Omental fat pad (tissue), 4 donors: ENCODE results near the gene ANKLE1. TPM values are rescaled to one million over a fixed set of nuclear protein-coding genes. Genes with fewer than 3 reads are reported as not detected.

Experiments
- ATAC-seq: fragments of 150-250 bp; one replicate; pipeline ENCODE4 v1.9.1; 2016; ENCODE audit warnings: mild to moderate bottlenecking, moderate library complexity; ENCODE audit not compliant: low FRiP score
- DNase-seq: peaks from one replicate; pipeline ENCODE4 v3.0.0-alpha.2; 2019; ENCODE audit warnings: low spot score
- CTCF ChIP-seq, 3 donors: fragments of 450-650 bp; IDR thresholded peaks; one replicate each; pipeline ENCODE4 v1.5.1; 2016 to 2017; ENCODE audit warnings: antibody characterized with exemption in 3 of 3, mild to moderate bottlenecking in 3 of 3, moderate library complexity in 2 of 3
- total RNA-seq, 4 donors: library from RNA; depleted of rRNA; stranded (reverse); fragments of >200 nt; gene quantifications; one replicate each; pipeline ENCODE4 v1.1.0, GENCODE V29; 2016

The ANKLE1 gene
- total RNA-seq, 4 donors from 2014 or later = 0.47 to 0.82 (median 0.52) TPM

- no peak for TF ChIP-seq CTCF (IDR thresholded peaks at IDR 0.05)
- DNase-seq (no peak), ATAC-seq (no peak)
Observed at GRCh38 chr19:17248011-17248776, 33.5 kb upstream of the ANKLE1 start.

- no peak for TF ChIP-seq CTCF (IDR thresholded peaks at IDR 0.05)
- ATAC-seq (no peak), DNase-seq (no peak)
Observed at GRCh38 chr19:17249887-17250548, 31.7 kb upstream of the ANKLE1 start.

- ATAC-seq = no peak
- DNase-seq = no peak
- TF ChIP-seq CTCF (IDR thresholded peaks at IDR 0.05) = no peak
Observed at GRCh38 chr19:17254636-17255035, 27.1 kb upstream of the ANKLE1 start.

GRCh38 chr19:17255150-17255621 is 26.5 kb upstream of the ANKLE1 start:
- no peak for TF ChIP-seq CTCF (IDR thresholded peaks at IDR 0.05)
- ATAC-seq (no peak), DNase-seq (no peak)

GRCh38 chr19:17256130-17256529 is 25.6 kb upstream of the ANKLE1 start:
- TF ChIP-seq CTCF (IDR thresholded peaks at IDR 0.05) = no peak
- no peak for ATAC-seq
- no peak for DNase-seq

GRCh38 chr19:17259118-17259780 is 22.5 kb upstream of the ANKLE1 start:
- DNase-seq (no peak), ATAC-seq (no peak)
- TF ChIP-seq CTCF (IDR thresholded peaks at IDR 0.05) = no peak
